Astrocyte (in vitro differentiated cells and primary cell): ENCODE data around the gene CNOT4.

Source experiments
- CTCF ChIP-seq: IDR thresholded peaks from 2 replicates; pipeline ENCODE4 v1.5.1; 2011; ENCODE audit warnings: low read depth, mild to moderate bottlenecking, inconsistent platforms, low read length, moderate library complexity; ENCODE audit not compliant: insufficient read depth
- EZH2 ChIP-seq: IDR thresholded peaks from 2 replicates; pipeline ENCODE4 v1.6.1; 2012; ENCODE audit warnings: mild to moderate bottlenecking, low read length, inconsistent platforms; ENCODE audit not compliant: insufficient read depth

- TF ChIP-seq CTCF (no peak), EZH2 (no peak)
Measured at GRCh38 chr7:135333946-135334345, 176.0 kb downstream of the CNOT4 start.
